Measurements from ENCODE around the gene GRIA4.
"Not testable (repeated sequence)": the region's sequence is repeated elsewhere in the genome, so short reads cannot be mapped to it uniquely, and the experiment has no call there.

GRIA4 gene

DNA sequence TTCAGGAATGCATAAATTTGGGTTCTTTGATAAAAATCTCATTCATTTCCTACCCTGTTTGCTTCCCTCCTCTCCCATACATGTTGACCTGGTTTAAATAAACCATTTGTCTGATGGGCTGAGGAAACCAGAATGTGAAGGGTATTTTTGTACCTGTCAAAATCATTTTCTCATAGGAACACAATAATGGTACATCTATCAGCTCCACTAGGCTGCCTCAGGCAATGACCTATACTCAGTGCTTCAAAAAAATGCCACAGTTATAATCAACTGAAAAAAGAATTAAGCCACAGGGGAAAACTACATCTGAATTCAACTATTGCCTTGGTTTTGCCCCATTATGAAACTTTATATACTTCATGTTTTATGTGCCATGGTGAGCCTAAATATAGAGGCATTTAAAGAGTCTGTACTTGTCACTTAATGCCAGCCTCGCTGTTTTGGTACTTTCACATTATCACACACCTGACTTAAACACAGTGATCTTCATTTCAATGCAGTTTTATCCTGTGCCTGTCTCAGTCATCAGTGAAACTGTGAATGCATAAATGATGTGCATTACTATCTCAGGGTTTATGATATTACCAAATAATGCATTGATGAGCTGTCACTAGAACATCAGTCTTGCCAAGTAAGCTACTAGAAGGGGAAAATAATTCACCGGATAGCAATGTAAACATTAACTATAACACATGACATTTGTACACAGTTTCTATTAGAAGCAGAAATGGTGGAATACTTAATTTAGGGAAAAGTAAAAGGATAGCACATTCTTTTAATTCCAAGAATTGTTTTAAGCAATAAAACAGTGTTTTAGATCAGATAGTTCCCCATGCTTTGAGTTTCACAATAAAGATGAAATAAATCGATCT lies 319.4 kb downstream of the GRIA4 start:
- DNase-seq = no peak

DNA sequence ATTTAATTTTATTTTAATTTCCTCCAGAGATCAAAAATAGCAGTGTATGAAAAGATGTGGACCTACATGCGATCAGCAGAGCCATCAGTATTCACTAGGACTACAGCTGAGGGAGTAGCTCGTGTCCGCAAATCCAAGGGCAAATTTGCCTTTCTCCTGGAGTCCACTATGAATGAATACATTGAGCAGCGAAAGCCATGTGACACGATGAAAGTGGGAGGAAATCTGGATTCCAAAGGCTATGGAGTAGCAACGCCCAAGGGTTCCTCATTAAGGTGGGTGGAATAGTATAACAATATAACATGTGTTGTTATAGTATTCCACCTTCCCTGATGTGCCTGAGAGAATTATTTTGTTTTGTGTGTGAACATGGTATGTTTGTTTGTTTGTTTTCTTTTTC lies 323.8 kb downstream of the GRIA4 start:
- no peak for DNase-seq

DNA sequence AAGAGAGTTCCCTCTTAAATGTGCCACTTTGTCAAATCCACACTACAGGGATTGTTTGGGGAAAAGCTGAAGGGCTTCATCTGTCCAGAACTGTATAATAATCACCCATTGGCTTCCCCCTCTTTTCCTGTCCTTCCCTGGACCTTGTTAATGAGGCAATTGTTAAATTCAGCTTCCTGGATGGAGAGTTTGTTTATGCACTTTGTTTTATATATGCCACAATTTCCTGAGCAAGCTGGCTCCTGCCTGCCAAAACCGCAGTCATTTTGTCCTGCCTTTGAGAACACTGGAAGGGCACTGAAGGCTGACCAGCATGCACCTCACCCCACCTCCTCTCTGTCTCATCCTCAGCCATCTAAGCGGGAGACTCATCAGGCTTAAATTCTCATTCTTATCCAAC lies 325.9 kb downstream of the GRIA4 start:
- no peak for DNase-seq

DNA sequence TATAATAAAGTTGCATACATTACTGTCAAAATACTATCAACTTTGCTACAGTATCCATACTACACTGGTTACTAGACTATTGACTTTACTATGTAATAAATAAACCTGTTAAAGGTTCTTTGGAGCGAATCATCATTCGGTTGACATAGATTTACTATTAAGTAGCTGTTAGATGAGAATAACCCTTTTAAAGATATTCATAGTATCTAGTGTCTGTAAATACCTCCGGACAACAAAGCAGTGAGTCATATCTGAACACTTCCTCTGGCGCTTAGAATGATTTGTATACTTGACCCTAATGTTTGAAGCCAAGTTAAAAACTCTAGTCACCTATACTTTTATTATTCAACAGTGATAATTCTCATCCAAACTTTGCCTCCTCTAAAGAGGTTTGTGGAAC lies 327.5 kb downstream of the GRIA4 start:
- no peak for DNase-seq

DNA sequence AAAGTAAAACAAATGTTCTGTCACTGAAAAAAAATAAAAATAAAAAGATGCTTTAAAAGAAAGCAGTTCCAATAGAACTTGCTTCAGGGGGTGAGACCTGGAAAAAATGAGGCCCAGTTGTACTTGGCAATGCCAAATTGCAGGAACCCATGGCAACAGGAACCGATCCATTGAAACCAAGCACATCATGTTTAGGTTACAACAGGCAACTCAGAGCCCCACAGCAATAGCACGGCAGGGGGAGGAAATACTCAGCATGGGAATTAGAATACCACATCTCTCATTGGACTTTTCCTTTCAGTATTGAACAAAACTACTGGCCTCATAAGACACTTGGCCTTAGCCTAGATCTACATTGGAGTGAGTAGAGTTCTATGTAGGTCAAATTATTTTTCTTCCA lies 327.9 kb downstream of the GRIA4 start:
- no peak for DNase-seq

DNA sequence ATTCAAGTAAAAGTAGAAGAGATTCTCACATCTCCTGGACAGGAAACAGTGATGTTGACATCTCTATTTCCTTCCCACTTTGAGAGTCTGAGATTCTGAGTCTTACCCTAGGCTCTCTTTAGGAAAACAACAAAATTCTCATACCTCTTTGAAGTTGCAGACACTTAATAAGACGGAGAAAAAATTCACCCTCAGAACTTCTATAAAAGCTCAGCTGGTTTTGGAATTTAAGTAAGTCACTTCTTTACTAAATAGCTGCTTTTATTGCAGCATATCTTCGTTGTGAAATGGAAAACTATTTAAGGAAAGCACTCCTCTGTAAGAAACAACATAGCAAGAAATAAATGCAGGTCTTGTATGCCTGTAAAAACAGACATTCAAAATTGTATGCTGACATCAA lies 333.0 kb downstream of the GRIA4 start:
- no peak for DNase-seq

DNA sequence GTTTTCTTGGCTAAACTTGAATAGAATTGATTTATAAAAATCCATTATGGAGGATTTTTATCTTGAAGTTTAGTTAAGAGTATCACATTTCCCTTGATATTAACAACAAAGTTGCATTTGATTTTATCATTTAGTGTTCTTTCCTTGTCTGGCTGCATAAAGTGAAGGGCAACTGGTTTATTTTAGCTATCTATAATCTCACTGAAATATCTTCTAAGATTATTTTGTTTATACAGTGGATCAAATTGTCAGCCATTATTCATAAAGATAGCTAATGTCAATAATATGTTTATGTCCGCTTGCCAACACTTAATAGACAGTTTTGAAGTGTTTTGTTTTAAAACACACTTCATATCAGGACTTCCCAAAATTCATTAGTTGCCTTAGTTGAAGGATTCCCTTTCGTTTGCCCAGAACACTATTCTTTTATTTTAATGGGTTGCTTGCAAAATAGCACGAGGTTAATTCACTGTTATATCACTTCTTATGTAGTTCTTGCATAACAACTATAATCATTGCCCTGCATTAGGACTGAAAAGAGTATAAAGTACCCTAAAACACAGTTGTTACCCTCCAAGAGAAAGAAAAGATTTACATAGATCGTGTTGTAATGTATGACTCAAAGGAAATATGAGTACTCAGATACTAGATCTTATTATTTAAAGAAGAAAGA lies 339.2 kb downstream of the GRIA4 start:
- DNase-seq = no peak

DNA sequence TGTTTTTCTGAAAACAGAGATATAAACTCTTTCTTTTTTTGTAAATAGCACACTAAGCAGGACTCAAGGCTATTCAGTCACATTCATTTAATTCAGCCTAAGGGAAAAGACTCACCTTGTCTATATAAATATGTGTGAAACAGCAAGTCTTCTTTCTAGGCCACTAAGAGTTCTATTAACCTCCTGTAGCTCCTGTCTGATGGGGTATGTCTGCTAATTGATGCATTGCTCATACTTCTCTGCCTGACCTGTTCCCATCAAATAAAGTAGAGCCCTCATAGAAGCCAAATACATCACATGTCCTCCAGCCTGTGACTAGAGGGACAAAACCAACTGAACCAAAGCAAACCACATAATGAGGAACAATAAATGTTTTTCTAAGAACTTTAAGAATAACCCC lies 344.0 kb downstream of the GRIA4 start:
- no peak for DNase-seq

DNA sequence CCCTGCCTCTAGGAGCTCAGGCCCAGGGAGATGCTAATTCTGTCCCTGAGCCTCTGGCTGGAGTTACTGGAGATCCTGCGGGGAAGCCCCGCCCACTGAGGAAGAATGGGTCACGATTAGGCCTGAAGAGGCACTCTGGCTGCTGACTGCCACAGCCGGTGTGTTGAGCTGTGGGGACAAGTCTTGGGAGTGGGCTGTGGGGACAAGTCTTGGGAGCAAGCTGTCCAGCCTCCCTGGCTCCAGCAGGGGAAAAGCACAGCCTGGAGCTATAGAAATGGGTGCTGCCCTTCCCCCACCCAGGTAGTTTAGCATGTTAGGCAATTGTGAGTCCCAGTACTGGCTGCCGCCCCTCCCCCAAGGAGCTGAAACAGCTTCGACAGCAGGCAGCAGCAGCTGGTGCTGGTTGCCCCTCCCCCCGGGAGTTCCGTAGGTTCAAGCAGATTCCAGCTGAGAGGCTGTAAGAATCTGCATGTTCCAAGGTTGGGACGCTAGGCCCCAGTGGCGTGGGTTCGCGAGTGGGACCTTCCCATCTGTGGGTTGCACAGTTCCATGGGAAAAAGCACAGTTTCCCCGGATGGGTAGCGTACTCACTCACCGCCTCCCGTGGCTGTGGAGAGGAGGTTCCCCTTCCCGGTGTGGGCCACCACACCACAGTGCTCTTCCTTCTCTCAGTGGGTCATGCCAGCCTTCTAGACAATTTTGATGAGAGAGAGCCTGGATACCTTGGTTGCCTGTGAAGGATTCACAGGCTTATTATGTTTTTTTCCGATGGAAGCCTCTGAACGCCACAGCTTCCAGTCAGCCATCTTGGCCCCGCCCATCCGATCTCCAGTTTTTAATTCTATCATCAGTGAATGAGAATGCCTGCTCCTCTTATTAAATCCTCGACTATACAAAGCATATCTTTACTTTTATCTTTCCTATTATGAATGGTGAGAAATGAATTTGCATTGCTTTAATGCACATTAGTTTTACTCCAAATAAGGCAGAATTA lies 350.7 kb downstream of the GRIA4 start:
- DNase-seq = no peak

DNA sequence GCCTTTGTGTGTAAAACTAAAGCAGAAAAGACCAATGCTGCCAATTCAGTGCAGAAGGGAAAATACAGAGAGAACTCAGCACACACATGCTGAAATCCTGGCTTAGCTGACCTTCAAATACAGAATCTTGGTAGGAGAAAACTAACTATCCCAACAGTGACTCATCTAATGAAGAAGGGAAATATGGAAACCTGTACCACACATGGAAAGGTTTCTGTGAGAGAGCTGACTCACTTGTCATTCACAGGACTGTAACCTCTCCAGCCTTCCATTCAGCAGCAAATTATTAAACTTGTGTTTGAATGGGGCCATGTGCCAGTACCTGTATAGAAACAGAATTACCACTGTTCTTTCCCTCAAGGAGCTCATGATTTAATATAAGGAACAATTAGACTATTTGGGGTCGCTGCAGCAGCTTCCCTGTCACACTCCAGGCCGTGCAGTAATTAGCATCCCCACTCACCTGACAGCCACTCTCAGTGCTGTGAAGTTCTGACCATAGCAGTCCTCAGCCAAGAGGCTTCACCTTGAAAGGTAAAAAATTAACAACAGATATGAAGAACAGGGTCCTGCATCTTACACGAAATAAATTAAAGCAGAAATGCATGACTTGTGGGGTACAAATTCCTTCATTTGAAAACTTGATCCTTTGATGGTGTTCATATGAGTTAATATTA lies 358.3 kb downstream of the GRIA4 start:
- DNase-seq = no peak

DNA sequence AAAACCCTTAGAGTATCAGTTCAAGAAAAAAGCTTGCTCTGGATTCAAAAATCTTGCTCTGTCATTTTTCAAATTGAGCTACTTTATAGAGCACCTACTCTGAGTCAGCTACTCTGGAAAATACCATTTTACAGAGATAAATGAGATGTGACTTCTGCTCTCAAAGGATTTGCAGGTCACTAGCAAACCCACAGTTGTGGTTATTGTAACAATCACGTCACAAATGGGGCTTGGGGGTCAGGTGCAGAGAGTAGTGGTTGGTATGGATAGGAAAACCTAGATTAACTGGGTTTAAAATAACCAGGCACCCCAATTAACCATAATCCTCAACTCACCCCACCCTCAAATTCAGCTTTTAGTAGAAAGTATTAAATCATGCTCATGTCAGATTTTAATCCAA lies 359.9 kb downstream of the GRIA4 start:
- DNase-seq = no peak

DNA sequence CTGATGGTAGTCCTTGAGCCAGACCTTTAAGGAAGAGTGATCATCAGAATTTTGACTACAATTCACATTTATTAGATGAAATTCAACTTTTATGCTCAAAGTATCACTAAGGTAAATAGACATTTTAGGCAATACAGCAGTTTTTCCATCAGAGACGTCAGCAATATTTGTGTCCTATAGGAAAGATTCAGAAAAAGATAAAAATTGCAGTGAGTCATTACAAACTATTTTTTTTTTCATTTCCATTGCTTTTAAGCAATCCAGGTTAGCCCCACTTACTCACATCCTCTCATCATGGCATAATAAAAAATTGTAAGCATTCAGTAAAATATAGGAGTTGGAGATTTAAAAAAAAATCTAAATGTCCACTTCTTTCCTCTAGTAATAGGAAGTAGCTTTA lies 365.3 kb downstream of the GRIA4 start:
- DNase-seq = no peak

DNA sequence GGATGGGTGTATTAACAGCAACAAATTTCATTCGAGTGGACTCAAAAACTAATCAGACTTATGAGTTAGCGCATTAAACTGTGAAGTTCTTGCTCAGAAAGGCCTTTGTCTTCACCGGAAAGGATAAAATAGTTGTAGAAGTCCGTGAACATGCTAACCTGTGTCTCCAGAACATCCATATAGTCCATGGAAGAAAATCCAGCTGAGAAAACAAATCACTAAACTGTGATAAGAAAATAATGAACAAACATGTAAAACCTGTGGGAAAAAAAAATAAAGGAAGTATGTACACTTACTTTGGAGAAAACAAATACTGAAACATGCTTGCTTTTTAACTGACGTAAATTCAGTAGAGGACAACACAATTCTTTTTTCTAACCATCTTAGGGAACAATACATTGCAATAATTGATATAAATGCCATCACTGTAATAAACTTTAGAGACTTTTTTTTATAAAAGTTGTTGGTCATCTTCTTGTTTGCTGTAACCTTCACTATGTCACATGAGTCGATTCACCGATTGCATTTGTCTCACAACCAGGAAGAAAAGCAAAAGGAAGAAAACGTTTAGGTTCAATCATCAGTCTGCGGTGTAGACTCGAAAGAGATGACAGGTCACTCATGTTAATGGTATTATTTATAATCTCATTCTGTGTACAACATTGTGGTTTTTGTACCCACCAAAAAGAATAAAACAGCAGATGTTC lies 370.3 kb downstream of the GRIA4 start:
- DNase-seq = no peak

DNA sequence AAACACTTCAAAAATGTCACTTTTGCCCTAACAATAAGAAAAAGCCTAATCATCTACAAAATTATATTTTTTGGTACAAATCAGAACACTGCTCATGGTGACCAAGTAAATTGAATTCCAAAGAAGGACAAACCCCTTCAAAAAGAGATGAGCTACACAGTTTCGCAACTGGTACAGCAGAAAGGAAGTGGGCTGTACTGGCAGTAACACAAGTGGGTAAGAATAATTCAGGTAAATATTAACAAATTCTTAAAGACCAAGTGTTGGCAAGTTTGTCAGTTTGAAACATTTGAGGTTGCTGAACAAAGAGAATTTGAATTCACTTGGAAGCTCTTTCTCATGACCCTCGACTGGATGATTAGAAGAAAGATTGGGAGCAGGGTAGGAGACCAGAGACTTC lies 376.7 kb downstream of the GRIA4 start:
- no peak for DNase-seq

DNA sequence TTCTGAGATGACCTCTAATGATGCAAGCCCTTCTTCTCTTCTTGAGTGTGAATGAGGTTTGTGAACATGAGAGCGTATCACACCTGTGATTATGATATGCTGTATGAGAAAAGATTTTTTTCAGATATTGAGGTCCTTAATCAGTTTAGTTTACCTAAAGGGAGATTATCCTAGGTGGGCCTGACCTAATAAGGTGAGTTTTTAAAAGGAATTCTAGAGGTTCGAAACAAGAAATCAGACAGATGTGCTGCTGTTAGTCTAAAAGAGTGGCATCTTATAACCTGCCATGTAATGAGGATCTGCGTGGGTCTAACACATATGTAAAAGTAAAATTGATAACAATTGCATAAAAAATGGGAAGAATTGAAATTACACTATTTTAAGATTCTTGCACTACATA lies 378.3 kb downstream of the GRIA4 start:
- no peak for DNase-seq

DNA sequence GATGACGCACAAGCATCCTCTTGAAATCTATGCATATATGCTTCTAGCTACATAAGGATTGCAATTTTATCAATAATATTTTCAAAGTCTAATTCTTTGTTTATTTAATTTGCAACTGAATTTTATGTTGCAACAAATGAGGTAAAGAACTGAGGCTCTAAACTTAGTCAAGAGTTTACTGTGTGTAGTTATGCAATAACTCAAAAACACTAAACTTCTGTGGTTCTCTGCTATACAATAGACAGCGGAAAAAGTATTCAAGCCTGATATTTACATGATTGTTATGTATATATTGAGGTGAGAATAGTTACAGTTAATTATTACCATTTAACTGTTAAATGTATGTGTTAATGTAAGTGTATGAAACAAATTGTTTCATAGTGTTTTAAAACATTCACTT lies 379.3 kb downstream of the GRIA4 start:
- DNase-seq = no peak

DNA sequence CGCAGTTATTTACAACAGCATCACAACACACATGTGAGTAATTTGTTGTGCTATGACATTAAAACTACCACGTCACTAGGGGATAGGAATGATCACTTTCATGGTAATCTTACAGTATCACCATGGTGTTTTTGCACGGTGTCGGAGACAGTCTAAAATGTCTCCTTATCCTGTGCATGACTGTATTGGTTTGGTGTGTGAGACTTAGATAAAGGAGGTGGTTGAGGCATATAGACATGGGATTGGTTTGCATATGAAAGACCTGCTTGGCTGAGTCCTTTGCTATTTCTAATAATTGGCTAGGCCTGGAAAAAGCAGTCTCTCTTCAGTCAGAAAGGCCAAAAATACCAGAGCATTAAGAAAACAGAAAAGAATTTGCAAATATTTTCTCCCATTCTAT lies 382.0 kb downstream of the GRIA4 start:
- DNase-seq = no peak

DNA sequence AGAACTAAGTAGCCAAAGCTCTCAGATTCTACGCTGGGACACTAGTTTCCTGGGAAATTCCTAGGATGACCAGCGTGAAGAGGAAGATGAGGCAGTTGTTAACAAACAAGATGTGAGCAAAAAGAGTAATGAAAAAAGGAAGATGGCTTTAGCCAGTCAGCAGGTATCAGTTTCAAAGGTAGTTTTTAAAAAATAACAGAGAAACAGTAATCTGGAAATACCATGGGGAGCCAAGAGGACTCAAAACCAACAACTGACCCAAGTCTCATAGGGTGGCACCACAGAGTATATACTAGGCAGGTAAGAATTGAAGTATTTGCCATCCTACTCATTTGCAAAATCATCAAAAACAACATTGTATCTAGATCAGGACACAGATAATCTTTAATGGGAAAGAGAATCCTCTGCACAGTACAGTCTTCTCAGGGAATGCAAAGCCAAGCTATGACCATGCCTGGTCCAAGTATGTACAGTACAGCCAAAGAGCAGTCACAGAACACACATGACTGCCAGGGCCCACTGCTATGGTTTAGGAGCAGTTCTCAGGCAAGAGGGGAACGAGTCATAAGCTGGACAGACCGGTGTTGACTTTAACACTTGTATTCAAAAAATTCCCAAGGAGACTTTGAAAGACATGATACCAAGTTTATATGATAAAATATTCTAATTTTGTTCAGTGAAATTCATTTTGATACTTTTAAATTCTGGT lies 391.6 kb downstream of the GRIA4 start:
- no peak for DNase-seq

DNA sequence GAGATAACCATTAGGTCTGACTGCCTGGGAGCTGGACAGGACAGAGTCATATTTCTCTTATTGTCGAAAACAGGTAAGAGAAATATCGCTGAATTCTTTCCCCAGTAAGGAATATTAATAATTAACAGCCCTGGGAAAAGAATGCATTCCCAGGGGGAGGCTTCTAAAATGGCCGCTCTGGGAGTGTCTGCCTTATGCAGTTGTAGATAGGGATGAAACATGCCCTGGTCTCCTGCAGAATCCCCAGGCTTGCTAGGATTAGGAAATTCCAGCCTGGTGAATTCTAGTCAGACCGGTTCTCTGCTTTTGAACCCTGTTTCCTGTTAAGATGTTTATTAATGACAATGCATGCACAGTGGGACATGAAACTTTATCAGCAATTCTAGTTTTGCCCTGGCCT lies 393.2 kb downstream of the GRIA4 start:
- not testable (repeated sequence) for DNase-seq

DNA sequence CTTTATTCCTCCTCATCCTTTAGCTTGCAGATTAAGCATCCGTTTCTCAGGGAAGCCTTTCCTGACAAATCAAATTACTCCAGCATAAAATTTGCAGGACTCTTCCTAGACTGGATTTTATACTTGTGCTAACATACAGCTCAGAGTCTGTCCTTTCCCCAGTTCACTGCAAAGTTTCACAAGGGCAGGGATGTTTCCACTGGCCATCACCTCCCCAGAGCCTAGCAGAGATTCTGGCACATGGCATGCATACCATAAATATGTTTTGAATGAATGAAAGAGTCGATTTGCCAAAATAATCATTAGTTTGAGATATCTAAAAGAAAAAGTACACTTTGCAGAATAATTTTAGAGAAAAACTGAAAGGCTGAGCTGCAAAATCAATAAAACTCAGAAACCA lies 401.6 kb downstream of the GRIA4 start:
- no peak for DNase-seq

DNA sequence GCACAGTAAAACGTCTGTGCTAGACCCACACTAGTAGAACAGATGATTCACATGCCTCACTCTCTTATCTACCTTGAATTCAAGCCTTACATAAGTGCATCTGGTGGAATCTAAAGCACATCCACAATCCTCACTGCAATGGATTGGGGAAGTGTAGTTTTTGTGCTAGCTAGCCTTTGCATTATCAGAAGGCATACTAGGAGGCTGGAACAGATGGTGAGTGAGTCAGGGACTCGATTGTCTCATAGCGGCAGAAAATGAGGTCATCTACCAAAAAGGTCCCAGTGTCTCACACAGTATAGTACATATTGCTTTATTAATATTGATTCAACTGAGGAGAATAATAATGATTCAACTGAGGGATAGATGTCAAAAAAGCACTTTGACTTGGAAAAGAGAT lies 402.9 kb downstream of the GRIA4 start:
- no peak for DNase-seq
